Stimulated activated CD8-positive, alpha-beta memory T cell treated with anti-CD3 and anti-CD28 coated beads, Interleukin-4, amount 100 ng/mL, for 48 hours (primary cell): Measurements from ENCODE around the gene FAM241A.
"Not testable (repeated sequence)": the region's sequence is repeated elsewhere in the genome, so short reads cannot be mapped to it uniquely, and the experiment has no call there.

Experiments
- DNase-seq: peaks from one replicate; pipeline ENCODE4 v3.0.0-alpha.2; 2020

FAM241A gene

GRCh38 chr4:112175840-112176239 lies 30.6 kb downstream of the FAM241A start:
- DNase-seq, result no peak

DNA sequence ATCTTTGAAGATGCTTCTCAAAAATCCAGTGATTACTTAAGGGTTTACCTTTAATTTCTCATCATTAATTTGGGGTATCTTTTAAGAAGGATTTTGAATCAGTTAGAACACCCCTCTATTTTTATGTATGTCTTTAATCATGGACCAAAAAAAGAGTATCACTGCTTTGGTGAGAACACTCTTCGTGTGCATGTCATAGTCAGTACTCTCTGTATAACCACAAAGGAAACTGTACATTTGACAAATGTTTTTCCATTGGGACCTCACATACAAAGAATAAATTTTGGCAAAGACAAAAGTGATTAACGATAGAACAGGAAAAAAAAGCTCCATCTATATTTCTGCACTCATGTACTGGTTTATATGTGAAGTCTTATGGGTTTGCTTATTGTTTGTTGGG lies 31.3 kb downstream of the FAM241A start:
- no peak for DNase-seq

- not testable (repeated sequence) for DNase-seq
These were observed 33.5 kb downstream of the FAM241A start for GRCh38 chr4:112178741-112179140.

DNA sequence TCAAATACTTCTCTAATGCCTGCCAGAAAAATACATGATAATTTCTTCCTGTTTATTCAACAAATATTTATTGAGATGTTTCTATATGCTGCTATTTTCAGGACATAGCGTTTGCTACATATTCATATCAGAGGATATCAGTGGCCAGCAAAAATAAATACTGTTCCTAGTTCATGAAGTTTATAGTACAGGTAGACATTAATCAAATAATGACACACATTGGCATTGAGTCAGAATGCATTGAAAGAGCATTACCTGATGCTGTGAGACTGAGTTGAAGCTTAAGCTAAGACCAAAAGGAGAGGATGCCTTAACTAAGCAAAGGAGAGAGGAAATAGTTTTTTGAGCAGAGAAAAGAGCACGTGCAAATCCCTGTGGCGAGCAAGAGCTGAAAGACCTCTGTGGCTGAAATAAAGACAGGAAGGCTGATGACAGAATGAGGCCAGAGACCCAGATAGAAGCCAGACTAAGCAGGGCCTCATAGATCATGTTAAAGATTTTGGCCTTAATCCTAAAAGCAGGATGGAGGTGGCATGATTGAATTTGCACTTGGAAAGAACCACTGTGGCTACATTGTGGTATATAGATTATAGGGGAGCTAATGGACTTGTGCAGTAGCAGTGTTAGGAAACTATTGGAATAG lies 36.2 kb downstream of the FAM241A start:
- DNase-seq, result no peak

DNA sequence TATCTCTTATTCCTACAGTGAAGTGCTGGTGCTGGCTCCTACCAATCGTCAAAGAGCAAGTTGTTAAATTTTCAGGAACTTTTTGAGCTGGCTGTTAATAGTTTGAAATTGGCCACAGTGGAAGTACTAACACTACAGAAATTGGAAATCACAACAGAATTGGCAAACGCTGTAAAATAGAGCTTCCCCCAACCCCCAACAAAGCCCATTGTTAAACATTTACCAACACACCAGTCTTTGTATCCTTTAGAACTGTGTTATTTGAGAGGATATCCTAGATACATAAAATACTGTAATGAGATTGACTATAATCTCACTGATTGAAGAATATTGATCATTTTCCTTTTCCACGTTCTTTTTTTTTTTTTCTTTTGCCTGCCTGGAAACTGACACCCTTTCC lies 37.4 kb downstream of the FAM241A start:
- no peak for DNase-seq

DNA sequence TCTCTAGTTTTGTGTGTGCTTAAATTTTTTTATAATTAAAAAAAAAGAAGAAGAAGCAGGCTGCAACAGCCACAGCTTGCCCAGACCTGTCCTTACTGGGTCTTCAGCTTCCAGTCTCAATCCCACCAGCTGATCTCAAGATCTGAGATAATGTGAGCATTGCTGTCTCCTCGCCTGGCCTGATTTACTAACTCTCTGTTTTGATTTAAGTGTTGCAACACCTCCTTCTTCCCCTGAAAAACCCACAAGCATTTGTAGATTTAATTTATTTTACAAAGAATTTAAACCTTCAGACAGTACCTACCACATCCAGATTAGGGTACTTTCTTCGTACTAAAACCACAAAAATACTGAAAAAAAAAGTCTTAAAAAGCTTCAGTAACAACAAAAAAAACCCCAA lies 38.0 kb downstream of the FAM241A start:
- DNase-seq, result no peak

- no peak for DNase-seq
These were observed 39.2 kb downstream of the FAM241A start for GRCh38 chr4:112184438-112184837.

DNA sequence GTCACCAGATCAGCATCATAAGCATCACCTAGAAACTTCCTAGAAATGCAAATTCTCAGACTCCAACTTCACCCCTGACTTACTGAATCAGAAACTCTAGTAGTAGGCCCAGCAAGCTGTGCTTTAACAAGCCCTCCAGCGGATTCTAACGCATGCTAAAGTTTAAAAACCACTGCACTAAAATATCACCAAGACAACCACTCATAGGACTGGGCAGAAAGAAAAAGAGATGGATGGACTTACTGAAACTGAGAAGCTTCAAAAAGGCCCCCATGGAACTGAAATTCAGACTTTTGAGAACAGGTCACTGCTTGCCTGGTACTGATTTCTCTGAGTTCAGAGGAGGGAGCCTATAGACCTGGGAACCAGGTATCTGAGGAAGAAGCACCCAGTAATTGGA lies 40.1 kb downstream of the FAM241A start:
- no peak for DNase-seq

- no peak for DNase-seq
These were observed 40.8 kb downstream of the FAM241A start for GRCh38 chr4:112185740-112186670.

GRCh38 chr4:112189754-112190153 lies 44.5 kb downstream of the FAM241A start:
- no peak for DNase-seq

GRCh38 chr4:112190684-112191083 lies 45.4 kb downstream of the FAM241A start:
- DNase-seq, result no peak

DNA sequence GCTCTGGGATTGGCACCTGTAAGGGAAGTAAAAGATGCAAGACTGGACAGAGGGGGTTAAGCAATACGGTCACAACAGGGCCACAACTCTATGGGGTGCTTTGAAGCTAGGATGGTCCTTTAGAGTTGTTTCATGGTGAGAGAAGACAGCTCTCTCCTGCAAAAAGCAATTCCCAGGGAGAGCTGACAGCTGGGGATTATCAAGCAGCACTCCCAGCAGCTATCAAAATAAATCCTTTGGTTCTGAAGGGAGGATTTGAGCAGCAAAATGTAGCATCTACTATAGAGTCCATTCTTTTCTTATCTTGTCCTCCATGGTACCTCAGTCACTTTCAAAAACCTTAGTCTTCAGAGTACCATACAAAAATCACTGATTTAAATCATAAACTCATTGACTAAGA lies 51.2 kb downstream of the FAM241A start:
- DNase-seq, result no peak

- no peak for DNase-seq
These were observed 53.8 kb downstream of the FAM241A start for GRCh38 chr4:112199041-112199440.

DNA sequence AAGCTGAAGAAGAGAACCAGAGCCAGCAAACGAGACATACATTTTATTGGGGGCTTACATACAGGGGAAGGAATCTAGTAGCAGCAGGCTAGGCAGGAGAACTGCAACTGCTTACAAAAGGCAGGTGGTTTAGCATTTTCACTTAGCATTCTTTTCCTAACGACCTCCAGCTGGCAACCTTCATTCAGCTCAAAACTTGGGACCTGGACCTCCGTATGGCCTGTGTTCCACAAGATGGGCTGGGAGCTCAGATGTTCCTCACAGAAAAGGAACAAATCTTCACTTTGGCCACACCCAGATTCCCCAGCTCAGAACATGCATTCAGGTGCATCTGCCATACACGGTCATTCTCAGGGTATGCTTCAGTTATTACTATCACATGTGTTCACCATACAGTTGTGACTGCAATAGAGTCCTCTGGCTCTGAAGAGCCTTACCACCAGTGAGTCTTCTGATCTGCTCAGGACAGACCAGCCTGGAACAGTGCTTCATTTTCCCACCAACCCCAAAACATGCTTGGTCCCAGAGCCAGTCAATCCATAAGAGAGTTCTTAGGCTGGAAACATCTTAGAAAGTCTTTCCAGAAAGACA lies 56.8 kb downstream of the FAM241A start:
- DNase-seq, result no peak

GRCh38 chr4:112203593-112203992 lies 58.3 kb downstream of the FAM241A start:
- DNase-seq, result no peak

- no peak for DNase-seq
These were observed 61.2 kb downstream of the FAM241A start for GRCh38 chr4:112206431-112206830.

DNA sequence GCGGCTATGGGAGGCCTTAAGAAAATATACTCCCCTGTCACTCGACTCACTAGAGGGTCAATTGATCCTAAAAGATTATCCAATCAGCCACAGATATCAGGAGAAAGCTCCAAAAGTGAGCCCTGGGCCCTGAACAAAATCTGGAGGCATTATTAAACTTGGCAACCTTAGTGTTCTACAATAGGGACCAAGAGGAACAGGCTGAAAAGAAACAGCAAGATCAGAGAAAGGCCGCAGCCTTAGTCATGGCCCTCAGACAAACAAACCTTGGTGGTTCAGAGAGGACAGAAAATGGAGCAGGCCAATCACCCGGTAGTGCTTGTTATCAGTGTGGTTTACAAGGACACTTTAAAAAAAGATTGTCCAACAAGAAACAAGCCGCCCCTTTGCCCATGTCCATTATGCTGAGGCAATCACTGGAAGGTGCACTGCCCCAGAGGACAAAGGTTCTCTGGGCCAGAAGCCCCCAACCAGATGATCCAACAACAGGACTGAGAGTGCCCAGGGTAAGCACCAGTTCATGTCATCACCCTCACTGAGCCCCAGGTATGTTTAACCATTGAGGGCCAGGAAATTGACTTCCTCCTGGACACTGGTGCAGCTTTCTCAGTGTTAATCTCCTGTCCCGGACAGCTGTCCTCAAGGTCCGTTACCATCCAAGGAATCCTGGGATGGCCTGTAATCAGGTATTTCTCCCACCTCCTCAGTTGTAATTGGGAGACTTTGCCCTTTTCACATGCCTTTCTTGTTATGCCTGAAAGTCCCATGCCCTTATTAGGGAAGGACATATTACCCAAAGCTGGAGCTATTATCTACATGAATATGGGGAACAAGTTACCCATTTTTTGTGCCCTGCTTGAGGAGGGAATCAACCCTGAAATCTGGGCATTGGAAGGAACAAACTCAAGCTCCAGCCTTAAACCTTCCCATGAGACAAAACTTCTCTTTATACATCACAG lies 63.2 kb downstream of the FAM241A start:
- not testable (repeated sequence) for DNase-seq

DNA sequence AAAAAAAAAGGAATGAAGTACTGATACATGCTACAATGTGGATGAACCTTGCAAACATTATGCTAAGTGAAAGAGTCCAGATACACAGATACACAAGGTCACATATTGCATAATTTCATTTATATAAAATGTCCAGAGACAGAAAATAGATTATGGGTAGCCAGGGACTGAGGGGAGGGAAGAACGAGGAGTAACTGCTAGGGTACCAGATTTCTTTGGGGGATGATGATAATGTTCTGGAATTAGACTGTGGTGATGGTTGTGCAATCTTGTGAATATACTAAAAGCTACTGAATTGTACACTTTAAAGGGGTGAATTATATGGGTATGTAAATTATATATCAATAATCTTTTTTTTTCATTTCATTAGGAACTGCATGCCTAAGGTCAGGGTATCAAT lies 65.5 kb downstream of the FAM241A start:
- no peak for DNase-seq

DNA sequence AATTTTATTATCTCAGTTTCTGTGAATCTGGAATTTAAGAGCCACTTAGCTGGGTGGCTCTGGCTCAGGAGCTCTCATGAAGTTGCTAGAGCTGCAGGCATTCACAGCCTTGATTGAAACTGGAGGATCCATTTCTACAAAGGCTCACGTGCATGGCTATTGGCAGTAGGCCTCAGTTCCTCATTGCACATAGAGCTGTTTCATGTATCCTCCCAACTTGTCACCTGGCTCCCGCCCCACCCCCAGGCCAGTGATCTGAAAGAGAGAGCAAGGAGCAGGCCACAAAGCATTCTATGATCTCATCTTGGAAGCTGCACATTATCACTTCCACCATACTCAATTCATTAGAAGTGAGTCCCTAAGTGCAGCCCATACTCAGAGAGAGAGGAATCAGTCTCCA lies 67.8 kb downstream of the FAM241A start:
- no peak for DNase-seq

GRCh38 chr4:112213856-112214255 lies 68.6 kb downstream of the FAM241A start:
- DNase-seq, result no peak

DNA sequence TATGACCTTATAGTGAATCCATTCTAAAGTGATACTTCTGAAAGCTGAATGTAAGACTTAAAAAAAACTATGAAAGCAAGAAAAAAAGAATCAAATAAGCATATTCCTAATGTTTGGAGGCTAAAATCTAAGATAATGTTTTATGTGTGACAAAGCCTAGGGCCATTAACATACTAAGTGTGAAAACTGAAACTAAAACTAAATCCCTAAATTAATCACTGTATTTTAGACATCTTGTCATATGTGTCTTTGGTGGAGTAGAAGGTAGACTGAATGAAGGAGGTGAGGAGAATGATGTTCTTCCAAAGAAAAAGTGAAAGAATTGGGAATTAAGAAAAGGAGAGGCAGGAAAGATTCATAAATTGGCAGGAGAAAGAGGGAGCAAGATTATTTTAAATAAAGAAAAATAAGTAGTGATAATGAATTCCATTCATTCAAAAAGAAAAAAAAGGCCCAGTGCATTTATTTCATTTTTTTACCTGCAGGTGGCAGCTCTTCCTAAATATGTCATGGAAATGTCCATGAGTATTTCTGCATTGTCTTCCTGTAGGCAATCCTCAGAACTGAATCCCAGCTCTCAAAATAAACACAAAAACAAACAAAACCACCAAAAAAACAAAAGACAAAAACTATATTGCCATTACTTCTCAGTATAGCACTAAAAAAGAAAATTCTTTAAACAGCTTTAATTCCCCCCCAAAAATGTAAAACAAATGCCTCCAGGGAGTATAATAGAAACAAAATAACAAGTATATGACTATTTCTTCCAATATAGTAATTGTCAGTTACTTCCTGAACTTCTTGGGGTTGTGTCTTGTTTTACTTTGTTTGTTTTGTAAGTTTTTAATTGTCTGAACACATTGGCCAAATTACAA lies 69.4 kb downstream of the FAM241A start:
- DNase-seq, result no peak
